ENCODE data around the gene SLC5A2. TPM values are rescaled to one million over a fixed set of nuclear protein-coding genes. Genes with fewer than 3 reads are reported as not detected.

Gene SLC5A2
- polyA plus RNA-seq, 3 donors: 0.04 TPM; not detected in 2

GRCh38 chr16:31476303-31477219, 6.4 kb upstream of the SLC5A2 start:
- intact Hi-C loops (cut with micrococcal nuclease): no loop called here

More at GRCh38 chr16:31476303-31477219, 6.4 kb upstream of the SLC5A2 start:
- H3K27me3 Mint-ChIP-seq (ENCODE audit: low read depth in 3 of 3): peaks cover 2 to 53% (median 40%) of the 10 kb centered on the region in 3 donors
- peak overlapping the region in 6 of 7 donors; percentile 8 to 80 (median 66) for H3K27ac Mint-ChIP-seq
- 2% methylated on average over 44 of the region's 68 CpGs for whole genome bisulfite sequencing (ENCODE audit: insufficient coverage)
- DNase-seq: peak; percentile 48 to 69 (median 56)
- H2AFZ ChIP-seq (ENCODE audit: insufficient read depth, low read depth, low read length, poor library complexity, severe bottlenecking): peak overlapping the region; percentile 91
- H4K20me1 ChIP-seq (ENCODE audit: insufficient read depth, low read length): no peaks in the 10 kb centered on the region
- H3K79me2 ChIP-seq (ENCODE audit: insufficient read depth, low read length): no peaks in the 10 kb centered on the region
- H3K4me2 ChIP-seq (replicated peaks; ENCODE audit: extremely low read depth, low read length, poor library complexity, severe bottlenecking): peak overlapping the region; percentile 87
- peak overlapping the region; percentile 43 for H3K9ac ChIP-seq (ENCODE audit: insufficient read depth, low read length, poor library complexity, severe bottlenecking)
- H3K27ac ChIP-seq (ENCODE audit: low read depth in 1 of 2, low read length in 2 of 2): no peak overlapping the region
- H3K4me3 Mint-ChIP-seq: peak overlapping the region; percentile 86 to 91
- peaks cover 24 to 38% of the 10 kb centered on the region in 2 donors for H3K4me1 ChIP-seq (ENCODE audit: control insufficient read depth in 1 of 2, insufficient read depth in 2 of 2, low read length in 2 of 2)
- H3K36me3 Mint-ChIP-seq: peaks cover 0 to 3% of the 10 kb centered on the region in 2 donors
- H3K36me3 ChIP-seq (replicated peaks in 1 of 2; ENCODE audit: control insufficient read depth in 1 of 2, insufficient read depth in 2 of 2, low read length in 2 of 2): no peaks in the 10 kb centered on the region
- peaks cover 0 to 5% of the 10 kb centered on the region in 2 donors for H3K9me3 ChIP-seq (replicated peaks in 1 of 2; ENCODE audit: control insufficient read depth in 1 of 2, insufficient read depth in 1 of 2, low read length in 2 of 2)
- H3K4me3 ChIP-seq (replicated peaks in 1 of 3; ENCODE audit: low read depth in 2 of 3, low read length in 3 of 3): peak overlapping the region; percentile 53 to 78 (median 55)
- peaks cover 0 to 24% of the 10 kb centered on the region in 2 donors for H3K27me3 ChIP-seq (ENCODE audit: control insufficient read depth in 2 of 2, insufficient read depth in 2 of 2, low read length in 2 of 2)
- H3K4me1 Mint-ChIP-seq: peaks cover 39% of the 10 kb centered on the region
- H3K9me3 Mint-ChIP-seq: peaks cover 5 to 12% (median 7%) of the 10 kb centered on the region in 7 donors
- TF ChIP-seq CTCF (IDR thresholded peaks at IDR 0.05): no peak

Data from CD14-positive monocyte (primary cell).